Smooth muscle cell (in vitro differentiated cells): ENCODE measurements around the gene UTP20. TPM values are rescaled to one million over a fixed set of nuclear protein-coding genes. Genes with fewer than 3 reads are reported as not detected.

Experiments used
- DNase-seq: peaks from one replicate; lab custom pipeline; 2025; ENCODE audit not compliant: unreplicated experiment; lab: John Stamatoyannopoulos, UW
- H2AFZ ChIP-seq: fragments of 200-600 bp; sonication (generic); 2 replicates; pipeline ENCODE4 v1.6.0; 2016; ENCODE audit warnings: antibody characterized with exemption, low read depth, mild to moderate bottlenecking
- H3F3A ChIP-seq: fragments of 200-600 bp; sonication (generic); 2 replicates; pipeline ENCODE4 v1.6.0; 2017; ENCODE audit warnings: antibody characterized with exemption, low read depth
- H3K27ac ChIP-seq: fragments of 200-600 bp; sonication (generic); 2 replicates; pipeline ENCODE4 v1.5.1; 2016; ENCODE audit warnings: low read depth, mild to moderate bottlenecking
- H3K27me3 ChIP-seq: fragments of 200-600 bp; sonication (generic); 2 replicates; pipeline ENCODE4 v1.6.1; 2016; ENCODE audit warnings: low read depth, mild to moderate bottlenecking
- H3K36me3 ChIP-seq: fragments of 200-600 bp; sonication (generic); 2 replicates; pipeline ENCODE4 v1.5.1; 2016; ENCODE audit warnings: low read depth
- H3K4me1 ChIP-seq: fragments of 200-600 bp; sonication (generic); 2 replicates; pipeline ENCODE4 v1.5.1; 2016; ENCODE audit warnings: low read depth
- H3K4me2 ChIP-seq: fragments of 200-600 bp; sonication (generic); 2 replicates; pipeline ENCODE4 v1.6.0; 2016; ENCODE audit warnings: mild to moderate bottlenecking
- H3K4me3 ChIP-seq: fragments of 200-600 bp; sonication (generic); 2 replicates; pipeline ENCODE4 v1.5.1; 2016; ENCODE audit warnings: mild to moderate bottlenecking
- H3K79me2 ChIP-seq: fragments of 200-600 bp; sonication (generic); 2 replicates; pipeline ENCODE4 v1.6.0; 2016; ENCODE audit warnings: low read depth, mild to moderate bottlenecking
- H3K9ac ChIP-seq: fragments of 200-600 bp; sonication (generic); 2 replicates; pipeline ENCODE4 v1.6.0; 2016; ENCODE audit warnings: low read depth
- H3K9me3 ChIP-seq: fragments of 200-600 bp; sonication (generic); replicated peaks from 2 replicates; pipeline ENCODE4 v1.5.1; 2016; ENCODE audit warnings: low read depth
- H4K20me1 ChIP-seq: fragments of 200-600 bp; sonication (generic); 2 replicates; pipeline ENCODE4 v1.6.0; 2016; ENCODE audit warnings: low read depth
- CTCF ChIP-seq: fragments of 200-600 bp; sonication (generic); IDR thresholded peaks from 2 replicates; pipeline ENCODE4 v1.5.1; 2017; ENCODE audit warnings: borderline replicate concordance, mild to moderate bottlenecking, antibody characterized with exemption; ENCODE audit not compliant: insufficient read depth, poor library complexity, severe bottlenecking
- WGBS: methylation state at CpG from one replicate; pipeline ENCODE4 v1.1.7; 2016; ENCODE audit warnings: low lambda C conversion rate; 5-methylcytosine and 5-hydroxymethylcytosine counted together
- polyA plus RNA-seq: library from polyadenylated mRNA; unstranded; fragments of >200 nt; fragmentation: Nextera tagmentation; extraction: Ambion mirVana; gene quantifications from 2 replicates; pipeline ENCODE4 v1.2.1, GENCODE V29; 2016
- small RNA-seq: library from RNA; depleted of rRNA; stranded (forward); fragments of <200 nt; gene quantifications from one replicate; pipeline ENCODE3, GENCODE V24; 2014
- total RNA-seq: library from RNA; depleted of rRNA; stranded (reverse); fragments of >200 nt; gene quantifications from 2 replicates; pipeline ENCODE4 v1.2.3, GENCODE V29; 2014

Gene UTP20
- total and polyA plus RNA-seq, 2 experiments from 2014 or later = 1.7 to 11.9 TPM

- Histone ChIP-seq H3K36me3 (no peaks in the 10 kb centered on the region), H3K79me2 (no peaks in the 10 kb centered on the region), H3K9ac (no peak overlapping the region), H3K27me3 (no peaks in the 10 kb centered on the region), H3K4me3 (no peak overlapping the region), H3K27ac (no peak overlapping the region), H3K9me3 (no peaks in the 10 kb centered on the region), H2AFZ (no peak overlapping the region), H4K20me1 (no peaks in the 10 kb centered on the region), H3K4me1 (no peaks in the 10 kb centered on the region), H3F3A (no peaks in the 10 kb centered on the region), H3K4me2 (no peak overlapping the region)
- DNase-seq = no peak
- no peak for TF ChIP-seq CTCF
- 94% methylated on average over 2 of the region's 2 CpGs for WGBS
These were observed 144.7 kb downstream of the UTP20 start for GRCh38 chr12:101424620-101425019.

- no peaks in the 10 kb centered on the region for H3K9me3 ChIP-seq
- no peaks in the 10 kb centered on the region for H4K20me1 ChIP-seq
- no peak overlapping the region for H3K4me2 ChIP-seq
- no peaks in the 10 kb centered on the region for H3K27me3 ChIP-seq
- no peak overlapping the region for H2AFZ ChIP-seq
- 87% methylated on average over 2 of the region's 2 CpGs for WGBS
- no peak overlapping the region for H3K4me3 ChIP-seq
- H3F3A ChIP-seq = no peaks in the 10 kb centered on the region
- H3K4me1 ChIP-seq = no peaks in the 10 kb centered on the region
- H3K9ac ChIP-seq = no peak overlapping the region
- no peak for DNase-seq
- H3K27ac ChIP-seq = no peak overlapping the region
- TF ChIP-seq CTCF = no peak
- H3K36me3 ChIP-seq = no peaks in the 10 kb centered on the region
- H3K79me2 ChIP-seq = no peaks in the 10 kb centered on the region
These were observed 150.6 kb downstream of the UTP20 start for GRCh38 chr12:101430456-101430855.

- Histone ChIP-seq H3K4me1 (no peaks in the 10 kb centered on the region), H3K9ac (no peak overlapping the region), H3K4me3 (no peak overlapping the region), H2AFZ (no peak overlapping the region), H3K36me3 (no peaks in the 10 kb centered on the region), H3K27me3 (no peaks in the 10 kb centered on the region), H3K4me2 (no peak overlapping the region), H4K20me1 (no peaks in the 10 kb centered on the region), H3K79me2 (no peaks in the 10 kb centered on the region), H3K9me3 (no peaks in the 10 kb centered on the region), H3K27ac (no peak overlapping the region), H3F3A (no peaks in the 10 kb centered on the region)
- no peak for DNase-seq
- TF ChIP-seq CTCF = no peak
These were observed 156.2 kb downstream of the UTP20 start for GRCh38 chr12:101436136-101436535.

Small RNA genes within 50 kb of the gene (small RNA-seq; reads per million reads assigned to genes)
- gene RNU6-1068P (not detected), gene RPS27P23 (not detected)

Other genes starting within 250 kb of the UTP20 start
- not detected in 2 replicates for gene SLC5A8, start 69.9 kb upstream of the UTP20 start, total RNA-seq
- gene SLC5A8, start 69.9 kb upstream of the UTP20 start, polyA plus RNA-seq = not detected in 2 replicates
- 122 and 172 TPM in 2 replicates for gene ARL1, start 127.7 kb downstream of the UTP20 start, total RNA-seq
- 74.4 and 93.2 TPM in 2 replicates for gene ARL1, start 127.7 kb downstream of the UTP20 start, polyA plus RNA-seq
- not detected in 2 replicates for gene SPIC, start 195.2 kb downstream of the UTP20 start, total RNA-seq
- not detected in 2 replicates for gene SPIC, start 195.2 kb downstream of the UTP20 start, polyA plus RNA-seq